ENCODE measurements around the gene ACAN.

- TF ChIP-seq ZNF565 (CRISPR knock-in tag; conservative IDR thresholded peaks at IDR 0.05; ENCODE audit: low read depth) = no peak
- TF ChIP-seq, protein P1, sequence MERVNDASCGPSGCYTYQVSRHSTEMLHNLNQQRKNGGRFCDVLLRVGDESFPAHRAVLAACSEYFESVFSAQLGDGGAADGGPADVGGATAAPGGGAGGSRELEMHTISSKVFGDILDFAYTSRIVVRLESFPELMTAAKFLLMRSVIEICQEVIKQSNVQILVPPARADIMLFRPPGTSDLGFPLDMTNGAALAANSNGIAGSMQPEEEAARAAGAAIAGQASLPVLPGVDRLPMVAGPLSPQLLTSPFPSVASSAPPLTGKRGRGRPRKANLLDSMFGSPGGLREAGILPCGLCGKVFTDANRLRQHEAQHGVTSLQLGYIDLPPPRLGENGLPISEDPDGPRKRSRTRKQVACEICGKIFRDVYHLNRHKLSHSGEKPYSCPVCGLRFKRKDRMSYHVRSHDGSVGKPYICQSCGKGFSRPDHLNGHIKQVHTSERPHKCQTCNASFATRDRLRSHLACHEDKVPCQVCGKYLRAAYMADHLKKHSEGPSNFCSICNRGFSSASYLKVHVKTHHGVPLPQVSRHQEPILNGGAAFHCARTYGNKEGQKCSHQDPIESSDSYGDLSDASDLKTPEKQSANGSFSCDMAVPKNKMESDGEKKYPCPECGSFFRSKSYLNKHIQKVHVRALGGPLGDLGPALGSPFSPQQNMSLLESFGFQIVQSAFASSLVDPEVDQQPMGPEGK (CRISPR knock-in tag; IDR thresholded peaks at IDR 0.05; ENCODE audit: borderline replicate concordance) = no peak
- TF ChIP-seq SNAI2 (CRISPR knock-in tag; IDR thresholded peaks at IDR 0.05) = no peak
Measured at GRCh38 chr15:88779944-88780343, 23.3 kb upstream of the ACAN start.
